Type B pancreatic cell (in vitro differentiated cells): ENCODE results near the gene CCND1. TPM values are rescaled to one million over a fixed set of nuclear protein-coding genes. Genes with fewer than 3 reads are reported as not detected.
A peak's percentile ranks its signal among the peaks of the same experiment; 100 is the strongest.

Experiments
- DNase-seq: peaks from one replicate; pipeline ENCODE4 v3.0.0; 2021; ENCODE audit warnings: mixed read lengths; ENCODE audit not compliant: unreplicated experiment; ENCODE audit errors: extremely low spot score
- H3K27ac Mint-ChIP-seq: 2 replicates; pipeline ENCODE4 v1.8.0; 2021; ENCODE audit warnings: mild to moderate bottlenecking, mixed read lengths
- H3K27me3 Mint-ChIP-seq: 2 replicates; pipeline ENCODE4 v1.8.0; 2021; ENCODE audit warnings: mixed read lengths
- H3K36me3 Mint-ChIP-seq: 2 replicates; pipeline ENCODE4 v1.8.0; 2021; ENCODE audit warnings: mixed read lengths
- H3K4me1 Mint-ChIP-seq: one replicate; pipeline ENCODE4 v1.8.0; 2021; ENCODE audit warnings: mixed read lengths; ENCODE audit not compliant: unreplicated experiment
- H3K4me3 Mint-ChIP-seq: 2 replicates; pipeline ENCODE4 v1.8.0; 2021; ENCODE audit warnings: mild to moderate bottlenecking, mixed read lengths
- H3K9me3 Mint-ChIP-seq: 2 replicates; pipeline ENCODE4 v1.8.0; 2021; ENCODE audit warnings: mixed read lengths
- total RNA-seq: library from RNA; stranded (reverse); gene quantifications from 2 replicates; pipeline ENCODE4 v1.2.1, GENCODE V29; 2021; ENCODE audit warnings: low replicate concordance
- TF ChIP-seq, protein P1 (sequence below): fragments of 200-600 bp; sonication (generic); conservative IDR thresholded peaks from 2 replicates; pipeline ENCODE4 v1.5.0; 2021; ENCODE audit warnings: antibody characterized with exemption, mild to moderate bottlenecking

CCND1 gene
- total RNA-seq, 1 donor from 2014 or later: 299 TPM

DNA sequence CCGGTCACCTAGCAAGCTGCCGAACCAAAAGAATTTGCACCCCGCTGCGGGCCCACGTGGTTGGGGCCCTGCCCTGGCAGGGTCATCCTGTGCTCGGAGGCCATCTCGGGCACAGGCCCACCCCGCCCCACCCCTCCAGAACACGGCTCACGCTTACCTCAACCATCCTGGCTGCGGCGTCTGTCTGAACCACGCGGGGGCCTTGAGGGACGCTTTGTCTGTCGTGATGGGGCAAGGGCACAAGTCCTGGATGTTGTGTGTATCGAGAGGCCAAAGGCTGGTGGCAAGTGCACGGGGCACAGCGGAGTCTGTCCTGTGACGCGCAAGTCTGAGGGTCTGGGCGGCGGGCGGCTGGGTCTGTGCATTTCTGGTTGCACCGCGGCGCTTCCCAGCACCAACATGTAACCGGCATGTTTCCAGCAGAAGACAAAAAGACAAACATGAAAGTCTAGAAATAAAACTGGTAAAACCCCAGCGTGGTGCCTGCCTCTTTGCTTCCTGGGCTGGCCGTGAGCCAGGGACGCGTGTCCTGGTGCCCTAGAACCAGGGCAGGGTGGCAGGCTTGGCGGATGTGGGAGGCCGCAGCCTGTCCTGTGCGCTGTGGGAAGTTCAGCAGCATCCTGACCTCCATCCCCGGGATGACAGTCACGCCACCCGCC, 13.2 kb downstream of the CCND1 start:
- Mint-ChIP-seq H3K4me1 (peaks cover 10% of the 10 kb centered on the region), H3K4me3 (no peak overlapping the region), H3K27me3 (no peaks in the 10 kb centered on the region), H3K9me3 (no peaks in the 10 kb centered on the region), H3K27ac (peak overlapping the region; percentile 63), H3K36me3 (peaks cover 6% of the 10 kb centered on the region)
- TF ChIP-seq, protein P1, sequence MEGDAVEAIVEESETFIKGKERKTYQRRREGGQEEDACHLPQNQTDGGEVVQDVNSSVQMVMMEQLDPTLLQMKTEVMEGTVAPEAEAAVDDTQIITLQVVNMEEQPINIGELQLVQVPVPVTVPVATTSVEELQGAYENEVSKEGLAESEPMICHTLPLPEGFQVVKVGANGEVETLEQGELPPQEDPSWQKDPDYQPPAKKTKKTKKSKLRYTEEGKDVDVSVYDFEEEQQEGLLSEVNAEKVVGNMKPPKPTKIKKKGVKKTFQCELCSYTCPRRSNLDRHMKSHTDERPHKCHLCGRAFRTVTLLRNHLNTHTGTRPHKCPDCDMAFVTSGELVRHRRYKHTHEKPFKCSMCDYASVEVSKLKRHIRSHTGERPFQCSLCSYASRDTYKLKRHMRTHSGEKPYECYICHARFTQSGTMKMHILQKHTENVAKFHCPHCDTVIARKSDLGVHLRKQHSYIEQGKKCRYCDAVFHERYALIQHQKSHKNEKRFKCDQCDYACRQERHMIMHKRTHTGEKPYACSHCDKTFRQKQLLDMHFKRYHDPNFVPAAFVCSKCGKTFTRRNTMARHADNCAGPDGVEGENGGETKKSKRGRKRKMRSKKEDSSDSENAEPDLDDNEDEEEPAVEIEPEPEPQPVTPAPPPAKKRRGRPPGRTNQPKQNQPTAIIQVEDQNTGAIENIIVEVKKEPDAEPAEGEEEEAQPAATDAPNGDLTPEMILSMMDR: no peak
- DNase-seq: no peak

- Mint-ChIP-seq H3K4me1 (peaks cover 14% of the 10 kb centered on the region), H3K27ac (peak overlapping the region; percentile 63), H3K9me3 (no peaks in the 10 kb centered on the region)
Measured at GRCh38 chr11:69654660-69655478, 13.9 kb downstream of the CCND1 start.

DNA sequence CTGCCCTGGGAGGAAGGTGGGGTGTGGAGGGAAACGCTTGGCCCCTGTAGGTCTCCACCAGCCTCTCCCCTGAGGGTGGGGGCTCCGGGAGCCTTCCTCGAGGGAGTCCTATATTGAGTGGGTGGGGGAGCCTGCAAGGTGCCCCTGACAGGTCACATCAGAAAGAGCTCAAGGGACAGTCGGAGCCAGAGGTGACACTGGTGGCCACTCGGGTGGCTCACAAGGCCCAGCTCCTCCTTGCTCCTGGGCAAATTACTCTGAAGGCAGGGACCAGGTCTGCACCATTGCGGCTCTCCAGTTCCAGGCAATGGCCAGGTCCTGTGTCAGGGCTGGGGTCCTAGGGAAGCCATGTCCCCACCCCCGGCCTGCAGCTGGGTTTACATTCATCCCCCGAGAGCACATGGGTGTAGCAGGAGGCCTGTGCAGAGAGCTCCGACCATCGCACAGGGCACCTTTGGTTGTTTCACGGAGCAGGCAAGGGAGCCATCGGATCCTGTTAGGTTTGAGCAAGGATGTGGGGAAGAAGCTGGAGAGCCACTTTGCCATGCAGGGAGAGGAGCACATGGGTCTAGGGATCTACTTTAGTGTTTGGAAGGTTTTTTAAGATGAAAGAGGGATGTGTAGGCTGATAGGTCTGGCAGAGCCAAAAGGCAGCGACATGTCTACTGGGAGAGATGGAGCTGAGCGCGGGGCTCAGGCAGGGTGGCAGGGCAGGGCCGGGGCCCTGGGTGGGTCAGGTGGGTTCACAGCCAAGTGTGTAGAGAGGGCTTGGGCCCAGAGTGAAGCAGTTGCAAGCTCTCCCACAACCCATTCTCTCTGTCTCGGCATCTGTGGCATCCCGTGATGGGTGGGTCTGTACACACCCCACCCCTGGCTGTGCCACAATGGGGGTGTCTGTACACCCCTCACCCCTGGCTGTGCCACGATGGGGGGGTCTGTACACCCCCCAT, 14.8 kb downstream of the CCND1 start:
- peak; percentile 66 for DNase-seq
- Mint-ChIP-seq H3K27me3 (no peaks in the 10 kb centered on the region), H3K9me3 (no peaks in the 10 kb centered on the region), H3K27ac (peak overlapping the region; percentile 46), H3K4me3 (no peak overlapping the region), H3K36me3 (peaks cover 3% of the 10 kb centered on the region), H3K4me1 (peaks cover 14% of the 10 kb centered on the region)
- TF ChIP-seq, protein P1: no peak

More at GRCh38 chr11:69654660-69655478, 13.9 kb downstream of the CCND1 start:
- Mint-ChIP-seq H3K27me3 (no peaks in the 10 kb centered on the region), H3K36me3 (peaks cover 3% of the 10 kb centered on the region), H3K4me3 (no peak overlapping the region)
- DNase-seq: no peak
- TF ChIP-seq, protein P1: no peak

DNA sequence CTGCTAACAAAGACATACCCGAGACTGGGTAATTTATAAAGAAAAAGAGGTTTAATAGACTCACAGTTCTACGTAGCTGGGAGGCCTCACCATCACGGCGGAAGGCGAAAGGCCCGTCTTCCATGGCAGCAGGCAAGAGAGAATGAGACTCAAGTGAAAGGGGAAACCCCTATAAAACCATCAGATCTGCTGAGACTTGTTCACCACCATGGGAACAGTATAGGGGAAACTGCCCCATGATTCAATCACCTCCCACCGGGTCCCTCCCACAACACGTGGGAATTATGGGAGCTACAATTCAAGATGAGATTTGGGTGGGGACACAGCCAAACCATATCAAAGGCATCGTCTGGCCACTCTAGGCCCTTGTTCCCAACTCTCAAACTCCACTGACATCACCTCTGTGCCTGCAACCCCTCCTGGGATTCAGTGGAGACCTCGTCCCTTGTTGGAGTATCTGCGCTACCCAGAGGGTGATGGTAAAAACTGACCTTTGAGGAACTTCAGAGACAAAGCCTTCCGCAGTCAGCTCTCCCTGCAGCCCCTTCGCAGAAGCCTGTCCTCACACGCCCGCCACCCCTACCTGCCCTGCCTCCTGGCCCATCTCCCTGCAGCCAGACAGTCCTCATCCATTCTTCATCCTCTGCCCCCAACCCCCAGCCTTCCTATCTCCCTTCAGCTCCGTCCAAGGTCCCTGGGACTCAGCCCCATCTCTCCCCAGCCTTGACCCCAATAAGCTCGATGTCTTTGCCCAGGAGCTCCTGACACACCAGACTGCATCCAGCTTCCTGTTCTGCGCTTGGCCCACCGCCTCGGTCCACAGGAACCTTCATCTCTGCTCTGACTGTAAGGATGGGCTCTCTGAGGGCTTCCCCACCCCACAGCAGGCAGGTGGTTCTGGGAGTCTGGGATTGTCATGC, 15.8 kb downstream of the CCND1 start:
- TF ChIP-seq, protein P1: no peak
- H3K4me1 Mint-ChIP-seq: peaks cover 14% of the 10 kb centered on the region
- DNase-seq: no peak
- no peak overlapping the region for H3K4me3 Mint-ChIP-seq
- no peaks in the 10 kb centered on the region for H3K27me3 Mint-ChIP-seq
- H3K9me3 Mint-ChIP-seq: no peaks in the 10 kb centered on the region
- H3K36me3 Mint-ChIP-seq: no peaks in the 10 kb centered on the region
- peak overlapping the region; percentile 46 for H3K27ac Mint-ChIP-seq
